RKO (cell line): ENCODE results near the gene NMNAT2.
"Not testable (repeated sequence)": the region's sequence is repeated elsewhere in the genome, so short reads cannot be mapped to it uniquely, and the experiment has no call there.

ENCODE experiments used
- DNase-seq: peaks from one replicate; pipeline ENCODE4 v3.0.0-alpha.2; 2016; ENCODE audit warnings: low spot score

NMNAT2 gene

GRCh38 chr1:183285256-183285655, 132.9 kb downstream of the NMNAT2 start:
- DNase-seq: no peak

GRCh38 chr1:183284086-183284485, 134.1 kb downstream of the NMNAT2 start:
- no peak for DNase-seq

GRCh38 chr1:183283286-183283685, 134.9 kb downstream of the NMNAT2 start:
- DNase-seq: no peak

- no peak for DNase-seq
Observed at GRCh38 chr1:183282101-183282855, 135.9 kb downstream of the NMNAT2 start.

GRCh38 chr1:183281553-183282091, 136.6 kb downstream of the NMNAT2 start:
- peak; percentile 76 for DNase-seq

- DNase-seq: no peak
Observed at GRCh38 chr1:183281039-183281438, 137.1 kb downstream of the NMNAT2 start.

- DNase-seq: no peak
Observed at GRCh38 chr1:183279835-183280234, 138.3 kb downstream of the NMNAT2 start.

- no peak for DNase-seq
Observed at GRCh38 chr1:183278739-183279591, 139.2 kb downstream of the NMNAT2 start.

GRCh38 chr1:183277821-183278738, 140.1 kb downstream of the NMNAT2 start:
- peak; percentile 29 for DNase-seq

- no peak for DNase-seq
Observed at GRCh38 chr1:183276386-183277080, 141.6 kb downstream of the NMNAT2 start.

GRCh38 chr1:183275322-183275721, 142.9 kb downstream of the NMNAT2 start:
- no peak for DNase-seq

- no peak for DNase-seq
Observed at GRCh38 chr1:183274836-183275235, 143.3 kb downstream of the NMNAT2 start.

- DNase-seq: not testable (repeated sequence)
Observed at GRCh38 chr1:183273984-183274383, 144.2 kb downstream of the NMNAT2 start.

GRCh38 chr1:183273300-183273699, 144.9 kb downstream of the NMNAT2 start:
- no peak for DNase-seq

GRCh38 chr1:183272390-183272848, 145.8 kb downstream of the NMNAT2 start:
- DNase-seq: no peak

GRCh38 chr1:183270541-183271141, 147.5 kb downstream of the NMNAT2 start:
- DNase-seq: no peak

- peak; percentile 39 for DNase-seq
Observed at GRCh38 chr1:183267646-183268431, 150.3 kb downstream of the NMNAT2 start.

- no peak for DNase-seq
Observed at GRCh38 chr1:183263886-183264602, 154.1 kb downstream of the NMNAT2 start.

GRCh38 chr1:183262628-183263200, 155.5 kb downstream of the NMNAT2 start:
- no peak for DNase-seq
